OCI-LY7 (cell line): ENCODE results near the gene GVQW3. TPM values are rescaled to one million over a fixed set of nuclear protein-coding genes. Genes with fewer than 3 reads are reported as not detected.

Experiments used
- BruUV-seq: library from RNA; stranded (reverse); fragments of 400-500 nt; replicated peaks from 2 replicates; lab custom pipeline; 2021; lab: Mats Ljungman, UMichigan
- CTCF ChIA-PET: fragments of 300-600 bp; sonication (Branson Sonifier 250); formaldehyde crosslinking; loops from one replicate; lab custom pipeline; 2022; ENCODE audit warnings: antibody characterized with exemption; ENCODE audit not compliant: unreplicated experiment; lab: Charles Lee
- POLR2A ChIA-PET: fragments of 300-600 bp; sonication (Branson Sonifier 250); formaldehyde crosslinking; loops from one replicate; lab custom pipeline; 2022; ENCODE audit warnings: antibody characterized with exemption; lab: Charles Lee
- DNase-seq: peaks from one replicate; pipeline ENCODE4 v3.0.0-alpha.2; 2015; ENCODE audit warnings: low spot score
- H2AFZ ChIP-seq: fragments of 200-600 bp; sonication (generic), shearing (Covaris generic); 2 replicates; pipeline ENCODE4 v1.6.1; 2014; ENCODE audit warnings: mild to moderate bottlenecking, antibody characterized with exemption, low read length, moderate library complexity
- H3K27ac ChIP-seq: fragments of 200-600 bp; sonication (generic); 2 replicates; pipeline ENCODE4 v1.5.1; 2014; ENCODE audit warnings: mixed run types, low read depth, mild to moderate bottlenecking, moderate library complexity, low read length, inconsistent platforms; ENCODE audit not compliant: poor library complexity, severe bottlenecking
- H3K36me3 ChIP-seq: fragments of 200-600 bp; sonication (generic); 2 replicates; pipeline ENCODE4 v1.6.1; 2014; ENCODE audit warnings: mild to moderate bottlenecking, antibody characterized with exemption, low read length, moderate library complexity, mixed read lengths; ENCODE audit not compliant: insufficient read depth
- H3K4me1 ChIP-seq: fragments of 200-600 bp; sonication (generic); 2 replicates; pipeline ENCODE4 v1.5.1; 2014; ENCODE audit warnings: mild to moderate bottlenecking, low read length; ENCODE audit not compliant: insufficient read depth, poor library complexity, severe bottlenecking
- H3K4me2 ChIP-seq: fragments of 200-600 bp; sonication (generic); 2 replicates; pipeline ENCODE4 v1.6.1; 2014; ENCODE audit warnings: mild to moderate bottlenecking, low read length
- H3K4me3 ChIP-seq: fragments of 200-600 bp; sonication (generic); 2 replicates; pipeline ENCODE4 v1.5.1; 2014; ENCODE audit warnings: mild to moderate bottlenecking, low read depth, low read length; ENCODE audit not compliant: poor library complexity, severe bottlenecking
- H3K79me2 ChIP-seq: fragments of 200-600 bp; sonication (generic); 2 replicates; pipeline ENCODE4 v1.6.1; 2016; ENCODE audit warnings: low read depth, mild to moderate bottlenecking, low read length, moderate library complexity, mixed read lengths; ENCODE audit not compliant: insufficient read depth
- H3K9me2 ChIP-seq: fragments of 200-600 bp; sonication (generic); 2 replicates; pipeline ENCODE4 v1.6.1; 2016; ENCODE audit warnings: mild to moderate bottlenecking, low read length, mixed read lengths; ENCODE audit not compliant: insufficient read depth
- H3K9me3 ChIP-seq: fragments of 200-600 bp; sonication (generic); 2 replicates; pipeline ENCODE4 v1.6.1; 2014; ENCODE audit warnings: mild to moderate bottlenecking, mixed run types, low read length, mixed read lengths
- H4K20me1 ChIP-seq: fragments of 200-600 bp; sonication (generic); 2 replicates; pipeline ENCODE4 v1.6.1; 2014; ENCODE audit warnings: mild to moderate bottlenecking, antibody characterized with exemption, low read length, moderate library complexity, mixed read lengths; ENCODE audit not compliant: insufficient read depth
- EZH2phosphoT487 ChIP-seq: fragments of 200-600 bp; sonication (generic); IDR thresholded peaks from 2 replicates; pipeline ENCODE4 v1.6.1; 2018; ENCODE audit warnings: low read depth, borderline replicate concordance, mild to moderate bottlenecking, mixed run types, antibody characterized with exemption, low read length, moderate library complexity, mixed read lengths
- intact Hi-C: fragments of 100-400 bp; cut with micrococcal nuclease; formaldehyde crosslinking; loops from one replicate; pipeline ENCODE4 v1.10.0; 2022; ENCODE audit not compliant: unreplicated experiment
- total RNA-seq, 2 experiments: library from RNA; depleted of rRNA in 1 of 2; stranded (reverse); fragments of >200 nt in 1 of 2; shearing (Covaris generic) in 1 of 2; gene quantifications; 2 replicates each; pipeline ENCODE4 v1.2.3, GENCODE V29; 2014 to 2022
- TF ChIP-seq, protein P1 (sequence below): fragments of 200-600 bp; sonication (generic); conservative IDR thresholded peaks from 2 replicates; pipeline ENCODE4 v1.5.1; 2014; ENCODE audit warnings: mild to moderate bottlenecking, antibody characterized with exemption, low read length, moderate library complexity, mixed read lengths

GVQW3 gene
- total RNA-seq, 2 experiments from 2014 or later, result 15.4 to 16.5 TPM

DNA sequence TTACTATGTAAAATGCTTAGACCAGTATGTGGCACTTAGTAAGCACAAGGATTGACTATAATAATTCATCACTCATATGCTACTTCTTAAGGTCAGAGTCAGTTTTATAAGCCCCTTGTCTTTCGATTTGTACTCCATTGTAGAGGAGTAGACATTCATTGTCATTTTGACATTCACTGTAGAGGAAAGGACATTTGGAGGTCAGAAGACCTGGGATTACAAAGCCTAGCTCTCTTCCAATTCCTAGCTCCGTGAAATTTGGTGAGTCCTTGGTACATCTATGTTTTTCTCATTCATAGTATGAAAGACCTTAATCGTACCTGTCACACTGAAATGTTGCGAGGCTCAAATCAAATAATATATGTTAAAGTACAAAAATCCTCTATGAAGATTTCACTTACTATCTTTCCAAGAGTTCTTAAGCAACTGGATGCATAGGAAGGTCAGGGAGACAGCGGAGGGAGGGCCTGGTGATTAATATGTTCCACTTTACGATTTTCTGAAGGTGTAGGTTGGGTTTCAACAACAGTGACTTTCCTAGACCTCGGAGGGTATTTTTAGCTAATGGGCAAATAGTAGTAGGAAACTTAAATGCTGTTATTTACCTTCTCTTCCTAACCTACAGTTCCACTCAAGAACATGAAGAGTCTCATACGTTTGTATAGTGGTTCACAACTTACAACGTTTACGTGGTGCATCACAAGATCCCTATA, 62.3 kb downstream of the GVQW3 start:
- Histone ChIP-seq H3K36me3 (peaks cover 30% of the 10 kb centered on the region), H3K9me2 (no peaks in the 10 kb centered on the region), H3K9me3 (no peaks in the 10 kb centered on the region), H3K27ac (peak overlapping the region; percentile 64), H3K4me1 (peaks cover 19% of the 10 kb centered on the region), H3K4me3 (peak overlapping the region; percentile 99), H3K79me2 (peaks cover 38% of the 10 kb centered on the region), H3K4me2 (peak overlapping the region; percentile 92), H2AFZ (peak overlapping the region; percentile 93), H4K20me1 (peaks cover 12% of the 10 kb centered on the region; the same call in 1 of the 2 replicates)
- POLR2A ChIA-PET, result interaction anchor here (1.0 to 1.2 kb wide), 2 partner anchors 9 to 26 kb away, joined by 3 to 4 read pairs; no protein-coding TSS in a partner anchor
- DNase-seq, result no peak
- TF ChIP-seq, protein P1, sequence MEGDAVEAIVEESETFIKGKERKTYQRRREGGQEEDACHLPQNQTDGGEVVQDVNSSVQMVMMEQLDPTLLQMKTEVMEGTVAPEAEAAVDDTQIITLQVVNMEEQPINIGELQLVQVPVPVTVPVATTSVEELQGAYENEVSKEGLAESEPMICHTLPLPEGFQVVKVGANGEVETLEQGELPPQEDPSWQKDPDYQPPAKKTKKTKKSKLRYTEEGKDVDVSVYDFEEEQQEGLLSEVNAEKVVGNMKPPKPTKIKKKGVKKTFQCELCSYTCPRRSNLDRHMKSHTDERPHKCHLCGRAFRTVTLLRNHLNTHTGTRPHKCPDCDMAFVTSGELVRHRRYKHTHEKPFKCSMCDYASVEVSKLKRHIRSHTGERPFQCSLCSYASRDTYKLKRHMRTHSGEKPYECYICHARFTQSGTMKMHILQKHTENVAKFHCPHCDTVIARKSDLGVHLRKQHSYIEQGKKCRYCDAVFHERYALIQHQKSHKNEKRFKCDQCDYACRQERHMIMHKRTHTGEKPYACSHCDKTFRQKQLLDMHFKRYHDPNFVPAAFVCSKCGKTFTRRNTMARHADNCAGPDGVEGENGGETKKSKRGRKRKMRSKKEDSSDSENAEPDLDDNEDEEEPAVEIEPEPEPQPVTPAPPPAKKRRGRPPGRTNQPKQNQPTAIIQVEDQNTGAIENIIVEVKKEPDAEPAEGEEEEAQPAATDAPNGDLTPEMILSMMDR, result no peak
- no peak for TF ChIP-seq EZH2phosphoT487
- BruUV-seq, result no TSS peak
- CTCF ChIA-PET, result no interaction called here
- intact Hi-C loops, result loop anchor here (5.0 to 10.0 kb wide), 2 partner anchors 229 to 1551 kb away; partner anchors contain the start of genes INTS4 and LRRC32

DNA sequence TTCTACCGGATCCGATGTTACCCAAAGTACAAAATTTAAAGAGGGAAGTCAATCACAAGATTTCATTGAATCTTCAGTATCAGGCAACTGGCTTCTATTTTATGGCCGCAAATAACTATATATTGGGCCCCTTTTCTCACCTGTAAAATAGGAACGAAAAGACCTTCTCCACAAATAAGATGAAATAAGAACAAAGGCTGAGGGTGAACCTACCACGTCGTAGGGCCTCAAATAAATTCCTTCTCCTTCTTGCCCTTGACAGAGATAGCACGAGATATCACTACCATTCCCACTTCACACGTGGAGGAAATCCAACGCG, 62.9 kb downstream of the GVQW3 start:
- intact Hi-C loops, result loop anchor here (1.0 to 10.0 kb wide), 4 partner anchors 63 to 1551 kb away; partner anchors contain the start of genes GVQW3, INTS4, LRRC32 and THAP12
- no peak for TF ChIP-seq EZH2phosphoT487
- TF ChIP-seq, protein P1, result no peak

More for the DNA sequence above, 62.9 kb downstream of the GVQW3 start:
- BruUV-seq, result TSS peak; percentile 91
- peak; percentile 10 for DNase-seq
- peaks cover 31% of the 10 kb centered on the region for H3K36me3 ChIP-seq
- POLR2A ChIA-PET, result interaction anchor here (1.0 to 1.2 kb wide), 2 partner anchors 10 kb away, joined by 3 to 4 read pairs; no protein-coding TSS in a partner anchor
- peak overlapping the region; percentile 93 for H2AFZ ChIP-seq
- peak overlapping the region; percentile 64 for H3K27ac ChIP-seq
- H3K9me2 ChIP-seq, result no peaks in the 10 kb centered on the region
- peaks cover 38% of the 10 kb centered on the region for H3K79me2 ChIP-seq
- no peaks in the 10 kb centered on the region for H3K9me3 ChIP-seq
- CTCF ChIA-PET, result interaction anchor here (0.5 kb wide), 1 partner anchor 859 kb away, joined by 4 read pairs; no protein-coding TSS in a partner anchor
- H3K4me2 ChIP-seq, result peak overlapping the region; percentile 92
- H3K4me1 ChIP-seq, result peaks cover 19% of the 10 kb centered on the region
- H4K20me1 ChIP-seq, result peaks cover 12% of the 10 kb centered on the region; the same call in 1 of the 2 replicates
- H3K4me3 ChIP-seq, result peak overlapping the region; percentile 99
